NCI-H774 (cell line): ENCODE data around the gene MORC1.

Source experiments
- DNase-seq: peaks from one replicate; lab custom pipeline; 2025; lab: John Stamatoyannopoulos, UW

The MORC1 gene

GRCh38 chr3:109033000-109033660 is 84.8 kb downstream of the MORC1 start:
- no peak for DNase-seq

- no peak for DNase-seq
These were observed 89.2 kb downstream of the MORC1 start for GRCh38 chr3:109028753-109029152.

GRCh38 chr3:109026821-109027220 is 91.1 kb downstream of the MORC1 start:
- DNase-seq: no peak

- no peak for DNase-seq
These were observed 92.0 kb downstream of the MORC1 start for GRCh38 chr3:109025896-109026295.

- no peak for DNase-seq
These were observed 94.2 kb downstream of the MORC1 start for GRCh38 chr3:109023656-109024254.

- DNase-seq: no peak
These were observed 94.8 kb downstream of the MORC1 start for GRCh38 chr3:109023167-109023566.

GRCh38 chr3:109021556-109021955 is 96.4 kb downstream of the MORC1 start:
- DNase-seq: no peak

- DNase-seq: no peak
These were observed 99.1 kb downstream of the MORC1 start for GRCh38 chr3:109018828-109019227.

GRCh38 chr3:109005443-109005842 is 112.5 kb downstream of the MORC1 start:
- DNase-seq: no peak

- no peak for DNase-seq
These were observed 119.5 kb downstream of the MORC1 start for GRCh38 chr3:108998436-108998835.

GRCh38 chr3:108985844-108986243 is 132.1 kb downstream of the MORC1 start:
- no peak for DNase-seq

- no peak for DNase-seq
These were observed 134.9 kb downstream of the MORC1 start for GRCh38 chr3:108983051-108983450.

- DNase-seq: no peak
These were observed 141.9 kb downstream of the MORC1 start for GRCh38 chr3:108976058-108976457.

- no peak for DNase-seq
These were observed 144.9 kb downstream of the MORC1 start for GRCh38 chr3:108973019-108973418.

- no peak for DNase-seq
These were observed 145.5 kb downstream of the MORC1 start for GRCh38 chr3:108972482-108972881.

GRCh38 chr3:108970561-108970960 is 147.4 kb downstream of the MORC1 start:
- DNase-seq: no peak

- DNase-seq: no peak
These were observed 151.2 kb downstream of the MORC1 start for GRCh38 chr3:108966773-108967172.

GRCh38 chr3:108959017-108959416 is 158.9 kb downstream of the MORC1 start:
- DNase-seq: no peak

GRCh38 chr3:108953700-108954099 is 164.2 kb downstream of the MORC1 start, which contains the start of gene GUCA1C:
TSS of gene GUCA1C (minus strand) at chr3:108953879. CDS start at chr3:108953762, 117 bp downstream.
- DNase-seq: no peak

GRCh38 chr3:108953210-108953609 is 164.7 kb downstream of the MORC1 start:
- no peak for DNase-seq

GRCh38 chr3:108951820-108952501 is 166.0 kb downstream of the MORC1 start:
- no peak for DNase-seq

- no peak for DNase-seq
These were observed 170.1 kb downstream of the MORC1 start for GRCh38 chr3:108947855-108948254.
